GM12873 (cell line): ENCODE measurements around the gene MPZL1.

ENCODE experiments used
- CTCF ChIP-seq: IDR thresholded peaks from 2 replicates; pipeline ENCODE4 v1.5.1; 2012; ENCODE audit warnings: low read depth, mild to moderate bottlenecking, moderate library complexity, low read length, control low read depth; ENCODE audit not compliant: insufficient read depth; ENCODE audit errors: missing control alignments

MPZL1 gene

GRCh38 chr1:167765496-167765895 lies 43.7 kb downstream of the MPZL1 start:
- TF ChIP-seq CTCF, result no peak

GRCh38 chr1:167766538-167766937 lies 44.8 kb downstream of the MPZL1 start:
- TF ChIP-seq CTCF, result no peak

- TF ChIP-seq CTCF, result no peak
Observed at GRCh38 chr1:167767761-167768160, 46.0 kb downstream of the MPZL1 start.

GRCh38 chr1:167770127-167770526 lies 48.3 kb downstream of the MPZL1 start:
- TF ChIP-seq CTCF, result no peak

GRCh38 chr1:167772436-167772835 lies 50.7 kb downstream of the MPZL1 start:
- TF ChIP-seq CTCF, result no peak

GRCh38 chr1:167773516-167773915 lies 51.7 kb downstream of the MPZL1 start:
- TF ChIP-seq CTCF, result no peak

GRCh38 chr1:167774710-167775109 lies 52.9 kb downstream of the MPZL1 start:
- no peak for TF ChIP-seq CTCF
